GM19397 (cell line): Measurements from ENCODE around the gene LRTM2.
"Not testable (repeated sequence)": the region's sequence is repeated elsewhere in the genome, so short reads cannot be mapped to it uniquely, and the experiment has no call there.

Source experiments
- ATAC-seq: cut with Tn5 transposase; IDR thresholded peaks from one replicate; pipeline ENCODE4 v1.9.1; 2021; ENCODE audit warnings: mild to moderate bottlenecking, moderate library complexity; ENCODE audit not compliant: unreplicated experiment

The LRTM2 gene

DNA sequence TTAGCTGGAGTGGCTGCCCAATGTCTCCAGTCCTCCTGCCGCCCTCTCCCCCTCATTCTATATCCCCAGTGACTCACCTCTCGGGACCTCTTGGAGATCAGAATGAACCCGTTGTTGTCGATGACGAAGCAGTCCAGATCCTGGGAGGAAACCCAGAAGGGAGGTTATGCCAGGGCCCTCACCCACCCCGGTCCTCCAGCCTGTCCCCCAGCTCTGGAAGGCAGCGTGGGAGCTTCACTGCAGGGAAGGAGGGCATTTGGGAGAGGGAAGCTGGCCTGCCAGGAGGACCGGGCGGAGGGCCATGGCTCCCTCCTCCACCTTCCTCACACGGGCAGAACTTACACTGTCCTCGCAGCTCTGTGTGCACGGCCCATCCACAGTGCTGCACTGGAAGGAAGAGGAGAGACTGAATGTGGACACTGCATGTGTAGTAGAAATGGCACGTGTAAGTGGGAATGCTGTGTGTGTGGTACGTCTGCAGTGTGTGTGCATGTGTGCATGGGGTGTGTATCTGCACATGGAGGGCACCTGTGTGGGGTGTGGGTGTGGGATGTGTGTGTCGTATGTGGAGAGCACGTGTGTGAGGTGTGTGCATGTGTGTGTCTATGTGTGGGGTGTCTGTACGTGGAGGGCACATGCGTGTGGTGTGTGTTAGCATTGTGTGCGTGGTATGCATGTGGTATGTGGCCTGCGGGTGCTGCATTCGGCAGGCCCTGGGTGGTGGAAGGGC lies 10.0 kb upstream of the LRTM2 start:
- ATAC-seq: no peak

- no peak for ATAC-seq
Observed at GRCh38 chr12:1810931-1811280, 9.5 kb upstream of the LRTM2 start.

DNA sequence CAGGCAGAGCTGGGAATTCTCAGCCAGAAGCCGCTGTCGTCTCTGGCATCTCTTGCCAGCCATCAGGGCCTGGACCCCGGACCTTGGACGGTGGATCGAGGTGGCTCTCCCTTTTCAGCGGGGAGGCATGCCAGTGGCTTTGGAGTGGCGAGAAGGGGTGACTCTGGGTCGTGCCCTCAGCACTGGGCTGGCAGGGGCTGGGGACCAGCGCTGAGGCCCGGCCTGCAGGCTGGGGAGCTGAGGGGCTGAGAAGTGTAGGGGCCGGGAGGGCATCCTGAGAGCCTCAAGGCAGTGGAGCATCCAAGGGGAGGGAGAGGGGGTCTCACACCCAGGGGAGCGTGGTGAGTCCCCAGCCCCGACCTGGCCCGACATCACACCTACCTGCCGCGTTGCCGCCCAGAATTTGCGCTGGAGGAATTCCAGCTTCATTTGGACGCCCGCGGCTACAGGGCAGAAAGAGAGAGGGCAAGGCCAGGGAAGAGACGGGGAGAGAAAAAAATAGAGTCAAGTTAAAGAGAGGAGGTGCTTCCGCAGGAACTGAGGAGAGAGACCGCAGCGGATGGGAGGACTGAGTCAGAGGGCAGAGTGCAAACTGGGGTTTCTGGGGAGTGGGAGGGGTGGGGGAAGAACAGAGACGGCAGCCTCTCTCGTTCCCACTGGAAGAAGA lies 9.0 kb upstream of the LRTM2 start:
- ATAC-seq: no peak

GRCh38 chr12:1811948-1812291 lies 8.4 kb upstream of the LRTM2 start:
- ATAC-seq: no peak

- no peak for ATAC-seq
Observed at GRCh38 chr12:1812650-1813302, 7.6 kb upstream of the LRTM2 start.

GRCh38 chr12:1814266-1814665 lies 6.1 kb upstream of the LRTM2 start:
- ATAC-seq: no peak

- ATAC-seq: no peak
Observed at GRCh38 chr12:1815108-1815507, 5.3 kb upstream of the LRTM2 start.

DNA sequence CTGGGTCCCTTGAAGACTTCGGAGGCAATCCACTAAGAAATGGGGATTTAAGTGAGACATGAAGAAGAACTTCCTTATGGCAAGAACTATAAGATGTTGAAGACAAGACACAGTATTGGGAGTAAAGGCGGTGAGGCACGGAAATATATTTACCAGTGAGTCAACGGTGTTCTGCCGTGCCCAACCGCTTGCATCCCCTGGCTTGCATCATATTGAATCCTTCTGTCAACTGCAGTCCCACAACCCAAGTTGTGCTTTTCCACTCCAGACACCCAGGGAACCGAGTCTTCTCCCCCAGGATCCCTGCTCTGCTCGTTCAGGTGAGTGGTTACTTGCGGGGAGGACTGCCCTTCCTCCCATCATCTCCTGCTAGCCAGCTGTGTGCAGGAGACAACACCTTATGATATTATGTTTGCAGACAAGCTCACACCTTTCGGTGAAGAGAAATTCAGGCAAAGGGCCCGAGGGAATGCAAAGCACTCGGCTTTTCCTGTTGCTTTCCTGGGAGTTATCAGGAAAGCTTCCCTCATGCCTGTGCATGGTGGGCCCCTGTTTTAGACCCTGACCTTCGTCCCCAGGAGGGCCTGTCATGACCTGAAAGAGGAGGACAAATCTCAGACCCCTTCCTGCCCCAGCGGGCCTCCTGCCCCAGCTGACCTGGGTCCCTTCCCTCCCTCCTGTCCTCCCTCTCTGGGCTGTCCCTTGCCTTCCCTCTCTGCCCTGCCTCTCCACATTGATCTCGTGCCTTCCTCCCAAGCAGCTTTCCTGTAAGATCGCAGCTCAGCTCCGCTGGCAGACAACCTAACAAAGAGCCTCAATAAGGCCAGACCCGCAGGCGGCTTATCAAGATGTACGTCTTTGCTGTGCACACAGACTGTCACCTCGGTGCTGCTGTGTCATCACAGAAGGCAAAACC lies 4.3 kb upstream of the LRTM2 start:
- no peak for ATAC-seq

DNA sequence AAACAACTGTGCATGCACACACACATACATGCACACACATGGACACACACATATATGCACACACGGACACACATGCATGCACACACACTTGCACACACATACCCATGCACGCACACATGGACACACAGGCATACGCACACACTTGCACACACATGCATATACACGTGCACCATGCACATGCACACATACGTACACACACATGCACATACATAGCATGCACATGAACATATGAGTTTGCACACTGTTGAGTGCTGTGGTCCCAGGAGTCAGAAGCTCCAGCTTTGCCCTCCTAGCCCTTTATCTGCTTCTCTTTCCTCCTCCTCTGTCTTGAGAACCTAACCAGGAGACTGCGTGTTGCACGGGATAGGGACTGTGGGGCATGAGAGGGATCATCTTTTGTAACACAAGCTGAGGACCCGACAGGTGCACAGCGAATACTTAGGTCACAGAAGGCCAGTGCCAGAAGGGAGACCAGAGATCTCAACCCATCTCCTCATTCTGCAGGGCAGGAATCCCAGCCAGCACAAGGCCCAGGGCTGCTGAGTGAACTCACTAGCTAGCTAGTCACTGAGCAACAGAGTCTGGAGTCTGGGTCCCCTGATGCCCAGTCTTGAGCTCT lies 3.5 kb upstream of the LRTM2 start:
- no peak for ATAC-seq

DNA sequence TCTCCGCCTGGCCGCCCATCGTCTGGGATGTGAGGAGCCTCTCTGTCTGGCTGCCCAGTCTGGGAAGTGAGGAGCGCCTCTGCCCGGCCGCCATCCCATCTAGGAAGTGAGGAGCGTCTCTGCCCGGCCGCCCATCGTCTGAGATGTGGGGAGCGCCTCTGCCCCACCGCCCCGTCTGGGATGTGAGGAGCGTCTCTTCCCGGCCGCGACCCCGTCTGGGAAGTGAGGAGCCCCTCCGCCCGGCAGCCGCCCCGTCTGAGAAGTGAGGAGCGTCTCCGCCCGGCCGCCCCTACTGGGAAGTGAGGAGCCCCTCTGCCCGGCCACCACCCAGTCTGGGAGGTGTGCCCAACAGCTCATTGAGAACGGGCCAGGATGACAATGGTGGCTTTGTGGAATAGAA lies 2.4 kb upstream of the LRTM2 start:
- ATAC-seq: not testable (repeated sequence)

DNA sequence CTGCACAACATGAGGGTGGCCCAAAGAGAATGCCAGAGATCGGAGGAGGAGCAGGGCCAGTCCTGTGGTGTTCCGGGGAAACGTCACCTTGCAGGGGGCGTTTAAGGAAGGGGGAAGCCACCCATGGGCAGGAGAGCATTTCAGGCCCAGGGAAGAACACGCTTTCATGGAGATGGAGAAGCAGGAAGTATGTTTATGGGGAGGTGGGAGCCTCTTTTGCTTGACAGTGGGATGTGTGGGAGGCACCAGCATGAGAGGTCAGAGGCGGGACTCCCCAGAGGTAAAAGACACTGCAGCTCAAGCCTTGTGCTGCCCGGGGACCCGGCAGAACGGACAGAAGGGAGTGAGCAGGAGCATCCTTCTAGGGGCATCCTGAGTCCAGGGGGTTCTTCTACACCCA lies 1.3 kb upstream of the LRTM2 start:
- ATAC-seq: no peak

DNA sequence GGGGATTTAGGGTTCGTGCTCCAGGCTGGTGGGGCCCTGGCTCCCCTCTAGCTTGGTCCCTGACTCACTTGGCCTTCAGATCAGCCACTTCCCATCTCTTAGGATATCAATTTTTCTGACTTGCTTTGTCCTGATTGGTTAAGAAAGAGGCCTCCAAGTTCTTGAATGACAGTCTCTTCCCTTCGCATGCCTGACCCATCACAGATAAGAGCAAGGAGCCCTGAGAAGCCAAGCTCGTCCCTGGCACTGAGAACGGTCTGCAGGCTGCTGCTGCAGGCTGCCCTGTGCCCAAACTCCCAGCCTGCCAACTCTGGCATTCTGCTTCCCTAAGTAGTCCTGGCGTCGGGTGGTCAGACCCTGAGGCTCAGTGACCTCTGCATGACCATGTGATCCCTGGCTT lies 794 bp upstream of the LRTM2 start:
- no peak for ATAC-seq

DNA sequence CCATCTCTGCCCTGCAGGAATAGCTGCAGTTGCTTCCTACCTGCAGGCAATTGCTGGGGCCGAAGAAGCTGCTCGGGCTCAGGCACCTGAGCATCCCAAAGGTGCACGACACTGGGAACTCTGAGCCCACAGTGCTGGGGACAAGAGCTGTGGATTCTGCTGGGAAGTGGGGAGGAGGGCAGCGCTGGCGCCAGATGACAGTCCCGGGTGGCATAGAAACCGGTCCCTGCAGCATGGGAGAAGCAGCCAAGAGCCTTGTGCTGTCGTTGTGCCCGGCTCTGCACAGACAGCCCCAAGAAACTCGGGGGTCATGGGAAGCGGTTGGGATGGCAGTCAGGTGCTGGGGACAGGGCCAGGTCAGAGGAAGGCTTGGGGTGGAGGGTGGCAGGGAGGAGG lies 529 bp downstream of the LRTM2 start:
- ATAC-seq: no peak

DNA sequence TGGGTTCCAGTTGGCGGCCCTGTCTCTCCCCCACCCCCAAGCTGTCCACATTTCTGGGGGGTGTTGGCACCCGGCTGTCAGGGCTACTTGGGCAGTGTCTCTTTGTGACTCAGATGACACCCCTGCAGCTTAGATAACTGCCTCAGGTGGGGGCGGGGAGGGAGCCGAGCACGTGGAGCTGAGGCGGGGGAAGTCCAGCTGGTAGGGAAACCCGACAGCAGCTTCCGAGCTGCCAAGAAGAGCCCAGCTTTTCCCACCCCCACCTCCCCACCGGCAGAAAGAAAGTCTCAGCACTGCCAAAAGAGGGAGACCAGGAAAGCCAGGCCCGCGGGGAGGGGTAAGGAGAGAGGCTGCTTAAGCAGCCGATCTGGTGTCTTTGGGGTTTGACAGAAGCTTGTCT lies 1.4 kb downstream of the LRTM2 start:
- ATAC-seq: no peak

GRCh38 chr12:1822699-1823098 lies 2.3 kb downstream of the LRTM2 start:
- no peak for ATAC-seq

- no peak for ATAC-seq
Observed at GRCh38 chr12:1823237-1823636, 2.9 kb downstream of the LRTM2 start.

DNA sequence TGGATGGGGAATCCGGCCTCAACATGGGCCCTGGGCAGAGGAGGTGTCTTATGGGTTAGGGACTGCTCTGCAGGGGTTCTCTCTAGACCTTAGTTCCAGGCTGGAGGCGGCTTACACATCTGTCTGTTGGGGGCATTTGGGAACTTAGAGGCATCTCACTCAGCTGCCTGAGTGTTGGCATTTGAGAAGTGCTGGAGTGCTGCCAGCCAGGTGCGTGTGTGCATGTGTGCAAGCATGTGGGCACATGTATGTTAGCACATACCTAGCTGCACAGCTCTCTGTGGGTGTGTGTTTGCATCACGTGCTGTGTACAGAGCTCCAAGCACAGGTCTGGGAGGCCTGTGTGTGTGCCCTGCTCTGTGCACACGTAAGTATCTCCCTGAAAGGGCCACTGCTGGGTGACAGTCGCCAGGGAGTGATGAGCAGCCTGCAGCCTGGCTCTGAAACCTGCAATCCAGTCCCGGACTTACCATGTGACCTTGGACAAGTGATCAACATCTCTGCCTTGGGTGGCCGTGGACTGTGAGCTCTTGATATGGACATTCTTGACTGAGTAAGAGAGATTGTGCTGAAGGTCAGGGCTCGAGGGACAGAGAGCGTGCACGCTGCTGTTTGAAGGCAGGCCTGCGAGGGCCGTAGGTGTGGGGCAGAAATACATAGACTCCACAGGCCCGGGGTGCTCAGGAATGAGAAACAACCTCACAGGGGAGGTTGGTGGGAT lies 5.2 kb downstream of the LRTM2 start:
- ATAC-seq: no peak

- ATAC-seq: no peak
Observed at GRCh38 chr12:1826401-1826800, 6.0 kb downstream of the LRTM2 start.

DNA sequence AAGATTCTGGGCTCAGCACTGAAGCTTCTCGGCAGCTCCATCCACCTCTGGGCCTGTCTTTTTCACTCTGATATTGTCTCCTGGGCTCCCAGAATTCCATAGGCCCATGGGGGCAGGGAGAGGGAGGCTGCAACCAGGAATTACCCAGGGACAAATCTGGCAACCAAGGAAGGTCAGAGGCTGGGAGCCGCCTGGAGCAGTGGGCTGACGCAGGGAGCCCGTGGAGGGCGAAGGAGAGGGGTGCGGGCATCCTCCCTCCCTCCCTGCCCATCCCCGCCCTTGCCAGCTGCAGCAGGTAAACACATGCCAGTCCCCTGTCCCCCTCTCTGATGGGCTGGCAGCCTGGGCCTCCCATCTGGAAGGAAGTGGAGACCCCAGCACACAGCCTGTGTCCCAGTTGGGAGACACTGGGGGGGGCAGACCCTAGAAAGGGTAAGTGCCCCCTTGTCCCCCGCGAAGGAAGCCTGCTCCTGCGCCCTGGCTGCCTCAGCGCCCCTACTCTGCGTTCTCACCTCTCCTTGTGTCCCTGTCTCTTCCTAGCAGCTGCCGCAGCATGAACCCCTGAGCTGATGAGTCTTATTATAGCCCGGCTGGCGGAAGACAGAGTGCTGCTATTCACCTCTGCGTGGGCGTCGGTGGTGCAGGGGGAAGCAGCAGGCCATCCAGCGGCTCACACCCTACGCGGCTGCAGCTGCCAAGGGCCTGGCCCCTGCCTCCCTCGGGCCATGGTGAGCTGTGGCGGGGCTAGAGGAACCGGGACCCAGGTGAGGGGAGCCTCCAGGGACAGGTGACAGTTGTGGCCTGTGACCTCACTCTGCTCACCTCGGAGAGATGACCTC lies 6.7 kb downstream of the LRTM2 start:
- ATAC-seq: no peak
